GM18858 (cell line): ENCODE measurements around the gene KRTAP22-1.

Source experiments
- ATAC-seq: cut with Tn5 transposase; IDR thresholded peaks from one replicate; pipeline ENCODE4 v1.9.1; 2021; ENCODE audit not compliant: unreplicated experiment

The KRTAP22-1 gene

GRCh38 chr21:30623362-30623761, 22.5 kb downstream of the KRTAP22-1 start:
- ATAC-seq = no peak

GRCh38 chr21:30625449-30626165, 24.7 kb downstream of the KRTAP22-1 start:
- ATAC-seq = no peak

GRCh38 chr21:30628109-30628508, 27.2 kb downstream of the KRTAP22-1 start:
- no peak for ATAC-seq

- ATAC-seq = no peak
Measured at GRCh38 chr21:30629200-30629599, 28.3 kb downstream of the KRTAP22-1 start.

- no peak for ATAC-seq
Measured at GRCh38 chr21:30634906-30635305, 34.0 kb downstream of the KRTAP22-1 start, which contains the start of gene KRTAP20-2. Gene KRTAP20-2 (plus strand): TSS chr21:30635206. CDS start chr21:30635264, 58 bp downstream.

- no peak for ATAC-seq
Measured at GRCh38 chr21:30638686-30639085, 37.8 kb downstream of the KRTAP22-1 start.

GRCh38 chr21:30642564-30642963, 41.7 kb downstream of the KRTAP22-1 start, which contains the start of gene KRTAP20-3:
Gene KRTAP20-3 (plus strand): TSS chr21:30642864.
- ATAC-seq = no peak

GRCh38 chr21:30646904-30647414, 46.1 kb downstream of the KRTAP22-1 start:
- no peak for ATAC-seq
